ENCODE measurements around the gene ANKRD12. TPM values are rescaled to one million over a fixed set of nuclear protein-coding genes. Genes with fewer than 3 reads are reported as not detected.

ANKRD12 gene
- total and polyA plus RNA-seq, 4 donors: 2.7 to 59.7 (median 17.3) TPM

DNA sequence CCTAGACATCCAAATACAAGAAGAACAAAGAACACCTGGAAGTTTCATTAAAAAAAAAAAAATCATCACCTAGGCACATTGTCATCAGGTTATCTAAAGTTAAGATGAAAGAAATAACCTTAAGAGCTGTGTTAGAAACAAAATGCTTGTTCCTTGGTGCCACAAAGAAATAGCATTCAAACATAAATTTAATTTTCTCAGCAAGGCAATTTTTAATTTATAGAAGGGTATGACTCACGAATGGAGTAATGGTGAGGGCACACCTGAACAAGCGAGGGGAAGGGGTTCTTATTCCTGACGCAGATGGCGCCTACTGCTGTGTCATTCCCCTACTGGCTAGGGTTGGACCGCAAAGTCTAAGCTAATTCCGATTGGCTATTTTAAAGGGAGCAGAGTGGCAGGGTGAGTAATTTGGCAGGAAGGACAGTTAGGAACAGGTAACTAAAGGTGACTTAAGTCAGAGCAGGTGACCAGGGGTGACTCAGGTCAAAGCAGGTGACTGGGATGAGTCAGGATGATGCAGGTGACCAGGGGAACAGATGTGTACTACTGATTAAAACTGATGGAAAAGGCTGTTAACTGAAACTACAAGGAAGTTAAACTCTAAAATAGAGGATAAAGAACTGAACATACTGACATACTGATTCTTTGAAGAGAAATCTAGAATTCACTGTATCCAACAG, 167.9 kb downstream of the ANKRD12 start:
- Histone ChIP-seq H3K9ac (ENCODE audit: low read depth in 1 of 2, low read length in 2 of 2) (no peak overlapping the region), H3K36me3 (ENCODE audit: control insufficient read depth in 4 of 4, insufficient read depth in 3 of 4, low read depth in 1 of 4, low read length in 3 of 4) (no peaks in the 10 kb centered on the region), H3K9me3 (ENCODE audit: control insufficient read depth in 4 of 4, low read length in 3 of 4) (peaks cover 0 to 12% (median 6%) of the 10 kb centered on the region in 4 donors), H3K4me3 (ENCODE audit: low read depth in 1 of 3, low read length in 3 of 3) (no peak overlapping the region), H3K27ac (ENCODE audit: low read depth in 1 of 2, low read length in 2 of 2) (no peak overlapping the region), H3K27me3 (ENCODE audit: control insufficient read depth in 4 of 4, insufficient read depth in 4 of 4, low read length in 3 of 4) (no peaks in the 10 kb centered on the region), H3K4me1 (ENCODE audit: control insufficient read depth in 4 of 4, insufficient read depth in 4 of 4, low read length in 3 of 4) (no peaks in the 10 kb centered on the region)
- TF ChIP-seq, protein P1, sequence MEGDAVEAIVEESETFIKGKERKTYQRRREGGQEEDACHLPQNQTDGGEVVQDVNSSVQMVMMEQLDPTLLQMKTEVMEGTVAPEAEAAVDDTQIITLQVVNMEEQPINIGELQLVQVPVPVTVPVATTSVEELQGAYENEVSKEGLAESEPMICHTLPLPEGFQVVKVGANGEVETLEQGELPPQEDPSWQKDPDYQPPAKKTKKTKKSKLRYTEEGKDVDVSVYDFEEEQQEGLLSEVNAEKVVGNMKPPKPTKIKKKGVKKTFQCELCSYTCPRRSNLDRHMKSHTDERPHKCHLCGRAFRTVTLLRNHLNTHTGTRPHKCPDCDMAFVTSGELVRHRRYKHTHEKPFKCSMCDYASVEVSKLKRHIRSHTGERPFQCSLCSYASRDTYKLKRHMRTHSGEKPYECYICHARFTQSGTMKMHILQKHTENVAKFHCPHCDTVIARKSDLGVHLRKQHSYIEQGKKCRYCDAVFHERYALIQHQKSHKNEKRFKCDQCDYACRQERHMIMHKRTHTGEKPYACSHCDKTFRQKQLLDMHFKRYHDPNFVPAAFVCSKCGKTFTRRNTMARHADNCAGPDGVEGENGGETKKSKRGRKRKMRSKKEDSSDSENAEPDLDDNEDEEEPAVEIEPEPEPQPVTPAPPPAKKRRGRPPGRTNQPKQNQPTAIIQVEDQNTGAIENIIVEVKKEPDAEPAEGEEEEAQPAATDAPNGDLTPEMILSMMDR (IDR thresholded peaks at IDR 0.05; ENCODE audit: low read depth, low read length, missing input control): no peak
- TF ChIP-seq EGR1 (IDR thresholded peaks at IDR 0.05; ENCODE audit: low read depth in 2 of 2) (no peak), YY1 (IDR thresholded peaks at IDR 0.05) (no peak), FOXA2 (IDR thresholded peaks at IDR 0.05) (no peak), TAF1 (conservative IDR thresholded peaks at IDR 0.05) (no peak), JUND (IDR thresholded peaks at IDR 0.05) (no peak), GABPA (IDR thresholded peaks at IDR 0.05 in 1 of 2, conservative IDR thresholded peaks at IDR 0.05 in 1 of 2) (no peak), NR2F2 (IDR thresholded peaks at IDR 0.05) (no peak), RXRA (IDR thresholded peaks at IDR 0.05) (no peak), HNF4A (conservative IDR thresholded peaks at IDR 0.05) (no peak), RAD21 (IDR thresholded peaks at IDR 0.05) (no peak)
- TF ChIP-seq, protein P2, sequence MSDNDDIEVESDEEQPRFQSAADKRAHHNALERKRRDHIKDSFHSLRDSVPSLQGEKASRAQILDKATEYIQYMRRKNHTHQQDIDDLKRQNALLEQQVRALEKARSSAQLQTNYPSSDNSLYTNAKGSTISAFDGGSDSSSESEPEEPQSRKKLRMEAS (IDR thresholded peaks at IDR 0.05): no peak
- TF ChIP-seq, protein P3, sequence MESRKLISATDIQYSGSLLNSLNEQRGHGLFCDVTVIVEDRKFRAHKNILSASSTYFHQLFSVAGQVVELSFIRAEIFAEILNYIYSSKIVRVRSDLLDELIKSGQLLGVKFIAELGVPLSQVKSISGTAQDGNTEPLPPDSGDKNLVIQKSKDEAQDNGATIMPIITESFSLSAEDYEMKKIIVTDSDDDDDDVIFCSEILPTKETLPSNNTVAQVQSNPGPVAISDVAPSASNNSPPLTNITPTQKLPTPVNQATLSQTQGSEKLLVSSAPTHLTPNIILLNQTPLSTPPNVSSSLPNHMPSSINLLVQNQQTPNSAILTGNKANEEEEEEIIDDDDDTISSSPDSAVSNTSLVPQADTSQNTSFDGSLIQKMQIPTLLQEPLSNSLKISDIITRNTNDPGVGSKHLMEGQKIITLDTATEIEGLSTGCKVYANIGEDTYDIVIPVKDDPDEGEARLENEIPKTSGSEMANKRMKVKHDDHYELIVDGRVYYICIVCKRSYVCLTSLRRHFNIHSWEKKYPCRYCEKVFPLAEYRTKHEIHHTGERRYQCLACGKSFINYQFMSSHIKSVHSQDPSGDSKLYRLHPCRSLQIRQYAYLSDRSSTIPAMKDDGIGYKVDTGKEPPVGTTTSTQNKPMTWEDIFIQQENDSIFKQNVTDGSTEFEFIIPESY (IDR thresholded peaks at IDR 0.05): no peak
- no peak for DNase-seq (ENCODE audit: low spot score)
- 92% methylated on average over 6 of the region's 6 CpGs for WGBS

DNA sequence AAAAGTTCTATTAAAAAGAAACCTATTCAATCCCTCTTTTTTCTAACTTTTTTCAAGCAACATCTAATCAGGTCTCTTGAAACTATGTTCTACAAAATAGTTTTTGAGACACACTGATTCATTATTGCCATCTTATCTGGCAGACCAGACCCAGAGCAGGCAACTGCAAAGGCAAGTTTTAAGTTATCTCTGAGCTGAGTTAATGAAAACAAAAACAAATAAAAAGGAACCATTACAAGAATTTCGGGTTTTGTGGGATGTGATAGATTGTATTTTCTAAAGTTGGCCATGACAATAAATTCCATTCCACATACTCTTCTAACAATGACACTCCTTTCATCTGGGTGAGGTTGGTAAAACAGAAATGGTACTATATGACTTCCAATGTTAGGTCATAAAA, 182.8 kb downstream of the ANKRD12 start:
- Histone ChIP-seq H3K4me1 (ENCODE audit: control insufficient read depth in 4 of 4, insufficient read depth in 4 of 4, low read length in 3 of 4) (no peaks in the 10 kb centered on the region), H3K36me3 (ENCODE audit: control insufficient read depth in 4 of 4, insufficient read depth in 3 of 4, low read depth in 1 of 4, low read length in 3 of 4) (no peaks in the 10 kb centered on the region), H3K9me3 (ENCODE audit: control insufficient read depth in 4 of 4, low read length in 3 of 4) (no peaks in the 10 kb centered on the region), H3K4me3 (ENCODE audit: low read depth in 1 of 3, low read length in 3 of 3) (no peak overlapping the region), H3K27me3 (ENCODE audit: control insufficient read depth in 4 of 4, insufficient read depth in 4 of 4, low read length in 3 of 4) (no peaks in the 10 kb centered on the region), H3K27ac (ENCODE audit: low read depth in 1 of 2, low read length in 2 of 2) (no peak overlapping the region), H3K9ac (ENCODE audit: low read depth in 1 of 2, low read length in 2 of 2) (no peak overlapping the region)
- DNase-seq (ENCODE audit: low spot score): no peak
- WGBS: 45% methylated on average over 1 of the region's 1 CpG
- TF ChIP-seq EGR1 (IDR thresholded peaks at IDR 0.05; ENCODE audit: low read depth in 2 of 2) (no peak), RAD21 (IDR thresholded peaks at IDR 0.05) (no peak), NR2F2 (IDR thresholded peaks at IDR 0.05) (no peak), RXRA (IDR thresholded peaks at IDR 0.05) (no peak), FOXA2 (IDR thresholded peaks at IDR 0.05) (no peak), SP1 (IDR thresholded peaks at IDR 0.05) (no peak)

DNA sequence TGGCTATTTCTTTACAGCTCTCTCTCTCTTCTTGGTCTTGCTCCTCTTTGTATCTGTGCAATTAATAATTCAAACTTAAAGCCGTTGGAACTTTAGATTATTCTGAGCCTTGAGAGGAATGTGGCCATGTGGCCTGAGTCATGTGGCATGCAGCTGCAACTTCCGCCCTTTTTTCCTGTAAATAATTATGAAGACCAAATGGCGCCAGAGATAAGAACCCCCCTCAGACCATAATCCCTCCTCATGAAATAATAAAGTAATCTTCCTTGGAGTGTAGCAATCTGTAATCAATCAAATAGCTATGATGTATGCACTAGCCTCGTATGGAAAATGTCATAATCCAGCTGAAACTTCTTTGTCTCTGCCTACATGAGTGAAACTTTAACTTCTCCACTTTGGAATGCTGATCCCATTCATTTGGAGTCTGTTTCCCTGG, 184.5 kb downstream of the ANKRD12 start:
- Histone ChIP-seq H3K27me3 (ENCODE audit: control insufficient read depth in 4 of 4, insufficient read depth in 4 of 4, low read length in 3 of 4) (no peaks in the 10 kb centered on the region), H3K4me3 (ENCODE audit: low read depth in 1 of 3, low read length in 3 of 3) (no peak overlapping the region), H3K4me1 (ENCODE audit: control insufficient read depth in 4 of 4, insufficient read depth in 4 of 4, low read length in 3 of 4) (no peaks in the 10 kb centered on the region), H3K9ac (ENCODE audit: low read depth in 1 of 2, low read length in 2 of 2) (no peak overlapping the region), H3K9me3 (ENCODE audit: control insufficient read depth in 4 of 4, low read length in 3 of 4) (no peaks in the 10 kb centered on the region), H3K27ac (ENCODE audit: low read depth in 1 of 2, low read length in 2 of 2) (no peak overlapping the region), H3K36me3 (ENCODE audit: control insufficient read depth in 4 of 4, insufficient read depth in 3 of 4, low read depth in 1 of 4, low read length in 3 of 4) (no peaks in the 10 kb centered on the region)
- 45% methylated on average over 4 of the region's 4 CpGs for WGBS
- DNase-seq (ENCODE audit: low spot score): no peak
- TF ChIP-seq, protein P4, sequence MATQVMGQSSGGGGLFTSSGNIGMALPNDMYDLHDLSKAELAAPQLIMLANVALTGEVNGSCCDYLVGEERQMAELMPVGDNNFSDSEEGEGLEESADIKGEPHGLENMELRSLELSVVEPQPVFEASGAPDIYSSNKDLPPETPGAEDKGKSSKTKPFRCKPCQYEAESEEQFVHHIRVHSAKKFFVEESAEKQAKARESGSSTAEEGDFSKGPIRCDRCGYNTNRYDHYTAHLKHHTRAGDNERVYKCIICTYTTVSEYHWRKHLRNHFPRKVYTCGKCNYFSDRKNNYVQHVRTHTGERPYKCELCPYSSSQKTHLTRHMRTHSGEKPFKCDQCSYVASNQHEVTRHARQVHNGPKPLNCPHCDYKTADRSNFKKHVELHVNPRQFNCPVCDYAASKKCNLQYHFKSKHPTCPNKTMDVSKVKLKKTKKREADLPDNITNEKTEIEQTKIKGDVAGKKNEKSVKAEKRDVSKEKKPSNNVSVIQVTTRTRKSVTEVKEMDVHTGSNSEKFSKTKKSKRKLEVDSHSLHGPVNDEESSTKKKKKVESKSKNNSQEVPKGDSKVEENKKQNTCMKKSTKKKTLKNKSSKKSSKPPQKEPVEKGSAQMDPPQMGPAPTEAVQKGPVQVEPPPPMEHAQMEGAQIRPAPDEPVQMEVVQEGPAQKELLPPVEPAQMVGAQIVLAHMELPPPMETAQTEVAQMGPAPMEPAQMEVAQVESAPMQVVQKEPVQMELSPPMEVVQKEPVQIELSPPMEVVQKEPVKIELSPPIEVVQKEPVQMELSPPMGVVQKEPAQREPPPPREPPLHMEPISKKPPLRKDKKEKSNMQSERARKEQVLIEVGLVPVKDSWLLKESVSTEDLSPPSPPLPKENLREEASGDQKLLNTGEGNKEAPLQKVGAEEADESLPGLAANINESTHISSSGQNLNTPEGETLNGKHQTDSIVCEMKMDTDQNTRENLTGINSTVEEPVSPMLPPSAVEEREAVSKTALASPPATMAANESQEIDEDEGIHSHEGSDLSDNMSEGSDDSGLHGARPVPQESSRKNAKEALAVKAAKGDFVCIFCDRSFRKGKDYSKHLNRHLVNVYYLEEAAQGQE (IDR thresholded peaks at IDR 0.05): no peak
- TF ChIP-seq GABPA (IDR thresholded peaks at IDR 0.05 in 1 of 2, conservative IDR thresholded peaks at IDR 0.05 in 1 of 2) (no peak), EGR1 (IDR thresholded peaks at IDR 0.05; ENCODE audit: low read depth in 2 of 2) (no peak), NR2F2 (IDR thresholded peaks at IDR 0.05) (no peak), HNF4A (conservative IDR thresholded peaks at IDR 0.05) (no peak), YY1 (IDR thresholded peaks at IDR 0.05) (no peak), TAF1 (conservative IDR thresholded peaks at IDR 0.05) (no peak), JUND (IDR thresholded peaks at IDR 0.05) (no peak), SP1 (IDR thresholded peaks at IDR 0.05) (no peak)
- TF ChIP-seq, protein P2 (IDR thresholded peaks at IDR 0.05): no peak
- TF ChIP-seq, protein P1 (IDR thresholded peaks at IDR 0.05; ENCODE audit: low read depth, low read length, missing input control): no peak

All from liver (tissue), 9 donors.